Small intestine (tissue), 7 donors: ENCODE results near the gene OXLD1. TPM values are rescaled to one million over a fixed set of nuclear protein-coding genes. Genes with fewer than 3 reads are reported as not detected.
A peak's percentile ranks its signal among the peaks of the same experiment; 100 is the strongest.

Source experiments
- DNase-seq, 2 donors: peaks; one replicate each; pipeline versions ENCODE4 v3.0.0 to v3.0.0-alpha.2; 2013
- FAIRE-seq: peaks from 2 replicates; lab custom pipeline; 2012; peaks lifted over from hg19 to GRCh38; lab: Jason Lieb, UNC
- H3K27ac ChIP-seq, 3 donors: one replicate each; pipeline ENCODE4 v1.5.1; 2013; ENCODE audit warnings: low read length in 2 of 3, mild to moderate bottlenecking in 2 of 3, control low read depth in 1 of 3, inconsistent platforms in 1 of 3, low read depth in 1 of 3, moderate library complexity in 1 of 3
- H3K27me3 ChIP-seq, 3 donors: one replicate each; pipeline ENCODE4 v1.6.1; 2013; ENCODE audit warnings: low read length in 3 of 3, inconsistent platforms in 1 of 3; ENCODE audit not compliant: control insufficient read depth in 3 of 3, insufficient read depth in 3 of 3
- H3K36me3 ChIP-seq, 3 donors: one replicate each; pipeline ENCODE4 v1.6.1; 2013; ENCODE audit warnings: low read length in 3 of 3, inconsistent platforms in 1 of 3, low read depth in 1 of 3, mild to moderate bottlenecking in 1 of 3, moderate library complexity in 1 of 3; ENCODE audit not compliant: control insufficient read depth in 3 of 3, insufficient read depth in 2 of 3
- H3K4me1 ChIP-seq, 3 donors: one replicate each; pipeline ENCODE4 v1.6.1; 2013; ENCODE audit warnings: low read length in 2 of 3, inconsistent platforms in 1 of 3, low read depth in 1 of 3, mild to moderate bottlenecking in 1 of 3, moderate library complexity in 1 of 3; ENCODE audit not compliant: control insufficient read depth in 3 of 3, insufficient read depth in 2 of 3
- H3K4me3 ChIP-seq, 3 donors: one replicate each; pipeline ENCODE4 v1.5.1; 2013; ENCODE audit warnings: low read length in 3 of 3, control low read depth in 1 of 3, inconsistent platforms in 1 of 3, low read depth in 1 of 3, mild to moderate bottlenecking in 1 of 3, moderate library complexity in 1 of 3
- H3K9me3 ChIP-seq, 2 donors: one replicate each; pipeline ENCODE4 v1.6.1; 2013; ENCODE audit warnings: low read depth in 1 of 2, low read length in 1 of 2; ENCODE audit not compliant: control insufficient read depth in 2 of 2, insufficient read depth in 1 of 2
- WGBS, 3 donors: extraction: QIAGEN DNeasy Blood & Tissue Kit; methylation state at CpG; one replicate each; pipeline ENCODE4 v1.1.7; 2013; 5-methylcytosine and 5-hydroxymethylcytosine counted together
- polyA plus RNA-seq, 4 donors: library from polyadenylated mRNA; stranded (reverse) in 3 of 4; unstranded in 1 of 4; fragments of 200-250 nt in 3 of 4; fragments of 120-200 nt in 1 of 4; gene quantifications; one replicate each; pipeline versions ENCODE4 v1.2.1 to v1.2.3, GENCODE V29; 2013
- donor health status: healthy with polysubstance abuse.
- donor health status: control.
- donor health status: control.
- donor health status: Bipolar disorder and iron deficiency.
- donor health status: healthy.

Gene OXLD1
- polyA plus RNA-seq, 4 donors, result 22.1 to 76.0 (median 65.2) TPM

DNA sequence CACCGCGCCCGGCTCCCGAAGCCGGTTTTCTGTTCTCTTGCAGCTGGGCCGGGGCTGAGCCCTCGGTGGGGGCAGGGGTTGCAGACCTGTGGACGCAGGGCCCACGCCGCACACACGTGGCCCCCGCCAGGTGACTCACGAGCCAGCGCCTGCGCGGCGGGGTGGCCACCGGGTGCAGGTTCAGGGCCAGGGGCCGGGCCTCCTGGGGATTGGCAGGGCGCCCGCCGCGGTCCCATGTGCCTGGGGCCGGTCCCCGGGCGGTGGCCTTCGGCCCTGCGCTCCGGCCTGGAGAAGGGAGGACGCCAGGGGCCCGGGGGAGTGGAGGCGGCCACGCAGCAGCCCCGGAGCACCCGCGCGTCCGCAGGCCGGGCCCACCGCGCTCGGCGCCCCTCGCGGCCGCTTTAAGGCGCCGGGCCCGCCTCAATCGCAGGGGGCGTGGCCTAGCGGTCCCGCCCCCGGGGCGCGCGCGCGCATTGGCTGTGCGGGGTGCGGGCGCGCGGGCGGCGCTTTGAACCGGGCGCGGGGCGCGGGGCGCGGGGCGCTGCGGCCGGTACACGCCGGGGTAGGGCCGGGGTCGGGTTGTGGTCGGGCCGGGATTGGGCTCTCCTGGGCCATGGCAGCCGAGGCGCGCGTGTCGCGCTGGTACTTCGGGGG, 45.5 kb upstream of the OXLD1 start, which contains the start of gene SLC25A10:
SLC25A10 (plus strand) TSS at position 471 of the 654 bp plus-strand sequence; CDS start at position 614, 143 bp downstream.
- Histone ChIP-seq H3K4me1 (peaks cover 4 to 30% (median 5%) of the 10 kb centered on the region in 3 donors), H3K27ac (peak within 1 kb of the TSS; percentile 77 to 86 (median 84)), H3K9me3 (no peaks in the 10 kb centered on the region), H3K36me3 (peaks cover 3 to 54% (median 5%) of the 10 kb centered on the region in 3 donors), H3K4me3 (peak within 1 kb of the TSS; percentile 70 to 90 (median 74)), H3K27me3 (peaks cover 0 to 2% (median 0%) of the 10 kb centered on the region in 3 donors)
- FAIRE-seq, result no peak
- WGBS, 3 donors, result 0 to 1% (median 1%) methylated on average over 23 to 89 of the region's 89 CpGs
- DNase-seq, result peak; percentile 93 to 95

- 4 to 16% (median 8%) methylated on average over 29 of the region's 29 CpGs for WGBS, 3 donors
- H3K9me3 ChIP-seq, result no peaks in the 10 kb centered on the region
- peaks cover 6 to 54% (median 12%) of the 10 kb centered on the region in 3 donors for H3K36me3 ChIP-seq
- peak overlapping the region; percentile 77 to 85 (median 84) for H3K27ac ChIP-seq
- peaks cover 0 to 2% (median 0%) of the 10 kb centered on the region in 3 donors for H3K27me3 ChIP-seq
- FAIRE-seq, result no peak
- DNase-seq, result peak; percentile 46 to 55
- peaks cover 4 to 30% (median 5%) of the 10 kb centered on the region in 3 donors for H3K4me1 ChIP-seq
- H3K4me3 ChIP-seq, result peak overlapping the region; percentile 18 to 46 (median 26)
These were observed 44.3 kb upstream of the OXLD1 start for GRCh38 chr17:81710514-81711308.

- DNase-seq (no peak), FAIRE-seq (no peak)
- H3K27ac ChIP-seq, result no peak overlapping the region
- WGBS, 3 donors, result 87 to 92% (median 88%) methylated on average over 17 of the region's 17 CpGs
- H3K9me3 ChIP-seq, result no peaks in the 10 kb centered on the region
- no peak overlapping the region for H3K4me3 ChIP-seq
- H3K27me3 ChIP-seq, result peaks cover 0 to 2% (median 0%) of the 10 kb centered on the region in 3 donors
- peaks cover 6 to 54% (median 12%) of the 10 kb centered on the region in 3 donors for H3K36me3 ChIP-seq
- peaks cover 4 to 28% (median 5%) of the 10 kb centered on the region in 3 donors for H3K4me1 ChIP-seq
These were observed 42.4 kb upstream of the OXLD1 start for GRCh38 chr17:81708739-81709185.

- DNase-seq (no peak), FAIRE-seq (no peak)
- H3K9me3 ChIP-seq, result no peaks in the 10 kb centered on the region
- H3K27me3 ChIP-seq, result peaks cover 0 to 2% (median 0%) of the 10 kb centered on the region in 3 donors
- H3K36me3 ChIP-seq, result peaks cover 6 to 54% (median 12%) of the 10 kb centered on the region in 3 donors
- 85 to 90% (median 87%) methylated on average over 21 to 25 of the region's 25 CpGs for WGBS, 3 donors
- no peak overlapping the region for H3K4me3 ChIP-seq
- H3K4me1 ChIP-seq, result peaks cover 4 to 24% (median 5%) of the 10 kb centered on the region in 3 donors
- no peak overlapping the region for H3K27ac ChIP-seq
These were observed 41.6 kb upstream of the OXLD1 start for GRCh38 chr17:81707725-81708646.

- H3K27me3 ChIP-seq, result peaks cover 0 to 2% (median 0%) of the 10 kb centered on the region in 3 donors
- H3K4me3 ChIP-seq, result no peak overlapping the region
- H3K27ac ChIP-seq, result no peak overlapping the region
- H3K36me3 ChIP-seq, result peaks cover 6 to 54% (median 12%) of the 10 kb centered on the region in 3 donors
- DNase-seq (no peak), FAIRE-seq (no peak)
- H3K4me1 ChIP-seq, result peaks cover 2 to 24% (median 5%) of the 10 kb centered on the region in 3 donors
- no peaks in the 10 kb centered on the region for H3K9me3 ChIP-seq
- 92 to 94% (median 94%) methylated on average over 42 to 54 of the region's 54 CpGs for WGBS, 3 donors
These were observed 40.6 kb upstream of the OXLD1 start for GRCh38 chr17:81706757-81707624.

DNA sequence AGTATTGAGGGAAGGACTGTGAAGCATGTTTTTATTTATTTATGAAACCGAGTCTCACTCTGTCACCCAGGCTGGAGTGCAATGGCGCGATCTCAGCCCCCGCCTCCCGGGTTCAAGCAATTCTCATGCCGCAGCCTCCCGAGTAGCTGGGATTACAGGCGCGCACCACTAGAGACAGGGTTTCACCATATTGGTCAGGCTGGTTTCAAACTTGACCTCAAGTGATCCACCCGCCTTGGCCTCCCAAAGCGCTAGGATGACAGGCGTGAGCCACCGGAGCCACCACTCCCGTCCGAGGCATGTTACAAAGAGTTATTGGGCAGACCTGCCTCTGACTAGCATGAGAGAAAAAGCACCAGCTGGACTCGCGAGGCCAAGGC, 39.8 kb upstream of the OXLD1 start:
- peaks cover 2 to 27% (median 5%) of the 10 kb centered on the region in 3 donors for H3K4me1 ChIP-seq
- WGBS, 3 donors, result 95 to 96% (median 96%) methylated on average over 17 of the region's 17 CpGs
- FAIRE-seq (no peak), DNase-seq (no peak)
- peaks cover 0 to 2% (median 0%) of the 10 kb centered on the region in 3 donors for H3K27me3 ChIP-seq
- no peaks in the 10 kb centered on the region for H3K9me3 ChIP-seq
- H3K4me3 ChIP-seq, result no peak overlapping the region
- peaks cover 6 to 60% (median 12%) of the 10 kb centered on the region in 3 donors for H3K36me3 ChIP-seq
- H3K27ac ChIP-seq, result no peak overlapping the region

DNA sequence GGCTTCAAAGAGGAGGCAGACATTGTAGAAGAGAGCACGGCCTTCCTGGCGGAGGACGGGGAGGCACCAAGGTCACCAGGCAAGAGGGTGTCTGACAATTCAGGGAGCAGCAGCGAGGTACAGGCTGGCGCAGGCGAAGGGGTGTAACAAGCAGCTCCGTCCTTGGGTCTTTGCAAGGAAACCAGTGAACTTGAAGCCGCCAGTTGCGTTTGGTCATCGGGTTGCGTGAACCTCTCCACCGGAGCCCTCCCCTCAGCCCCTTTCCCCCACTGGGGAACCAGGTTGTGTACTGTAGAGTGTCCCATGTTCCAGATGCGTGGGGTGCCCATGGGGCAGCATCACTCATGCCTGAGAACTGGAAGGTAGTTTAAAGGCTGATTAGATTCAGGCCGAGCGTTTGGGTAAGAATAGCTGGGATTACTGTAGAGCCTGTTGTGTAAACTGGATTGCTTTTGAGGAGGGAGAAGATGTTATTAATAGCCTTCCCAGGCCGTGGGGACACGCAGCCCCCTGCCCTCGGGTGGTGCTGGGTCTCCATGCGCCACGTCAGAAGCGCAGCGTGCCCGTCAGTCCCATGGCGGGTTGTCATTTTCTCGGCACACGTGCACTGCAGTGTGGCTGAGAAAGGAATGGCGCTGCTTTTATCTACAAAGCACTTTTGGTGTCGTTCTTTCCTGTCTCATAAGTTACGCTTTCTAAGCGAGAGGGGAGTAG, 39.3 kb upstream of the OXLD1 start:
- 93 to 96% (median 95%) methylated on average over 30 of the region's 30 CpGs for WGBS, 3 donors
- peaks cover 7 to 66% (median 12%) of the 10 kb centered on the region in 3 donors for H3K36me3 ChIP-seq
- peaks cover 0 to 27% (median 2%) of the 10 kb centered on the region in 3 donors for H3K4me1 ChIP-seq
- DNase-seq (no peak), FAIRE-seq (no peak)
- no peaks in the 10 kb centered on the region for H3K9me3 ChIP-seq
- H3K27me3 ChIP-seq, result no peaks in the 10 kb centered on the region
- H3K4me3 ChIP-seq, result no peak overlapping the region
- H3K27ac ChIP-seq, result no peak overlapping the region
